HK-2 (cell line): ENCODE measurements around the gene MUC20.
"Not testable (repeated sequence)": the region's sequence is repeated elsewhere in the genome, so short reads cannot be mapped to it uniquely, and the experiment has no call there.

Experiments used
- DNase-seq: peaks from one replicate; pipeline ENCODE4 v3.0.0-alpha.2; 2018; ENCODE audit not compliant: unreplicated experiment

Gene MUC20

GRCh38 chr3:195711091-195711812 lies 9.5 kb upstream of the MUC20 start:
- DNase-seq = not testable (repeated sequence)

GRCh38 chr3:195711813-195712534 lies 8.8 kb upstream of the MUC20 start:
- DNase-seq = no peak

- not testable (repeated sequence) for DNase-seq
These were observed 8.3 kb upstream of the MUC20 start for GRCh38 chr3:195712535-195712910.

- not testable (repeated sequence) for DNase-seq
These were observed 7.6 kb upstream of the MUC20 start for GRCh38 chr3:195713150-195713549.

- no peak for DNase-seq
These were observed 6.3 kb upstream of the MUC20 start for GRCh38 chr3:195714380-195715011.

GRCh38 chr3:195715134-195715533 lies 5.6 kb upstream of the MUC20 start:
- no peak for DNase-seq

- no peak for DNase-seq
These were observed 5.1 kb upstream of the MUC20 start for GRCh38 chr3:195715583-195716266.

- DNase-seq = no peak
These were observed 3.4 kb upstream of the MUC20 start for GRCh38 chr3:195717416-195717815.

- no peak for DNase-seq
These were observed 2.8 kb upstream of the MUC20 start for GRCh38 chr3:195717852-195718476.

- DNase-seq = no peak
These were observed 2.2 kb upstream of the MUC20 start for GRCh38 chr3:195718477-195718984.

GRCh38 chr3:195719514-195720254 lies 1.1 kb upstream of the MUC20 start:
- not testable (repeated sequence) for DNase-seq

GRCh38 chr3:195722139-195722995 lies 1.6 kb downstream of the MUC20 start:
- not testable (repeated sequence) for DNase-seq

GRCh38 chr3:195722996-195723345 lies 2.2 kb downstream of the MUC20 start:
- DNase-seq = not testable (repeated sequence)

- not testable (repeated sequence) for DNase-seq
These were observed 3.6 kb downstream of the MUC20 start for GRCh38 chr3:195724363-195724762.

GRCh38 chr3:195725916-195726740 lies 5.3 kb downstream of the MUC20 start:
- DNase-seq = not testable (repeated sequence)

- DNase-seq = no peak
These were observed 6.9 kb downstream of the MUC20 start for GRCh38 chr3:195727606-195728195.

- DNase-seq = not testable (repeated sequence)
These were observed 8.0 kb downstream of the MUC20 start for GRCh38 chr3:195728789-195729188.

- DNase-seq = no peak
These were observed 8.9 kb downstream of the MUC20 start for GRCh38 chr3:195729476-195730251.
